SK-N-SH (cell line): ENCODE measurements around the gene DIS3L2. TPM values are rescaled to one million over a fixed set of nuclear protein-coding genes. Genes with fewer than 3 reads are reported as not detected.

ENCODE experiments used
- CTCF ChIA-PET: fragments of 300-600, 350-600 bp; formaldehyde crosslinking; extraction: SDS; loops from one replicate; lab custom pipeline; 2021; lab: Yijun Ruan, JAX
- POLR2A ChIA-PET: fragments of 350-600 bp; sonication (Branson Sonifier 250); formaldehyde crosslinking; extraction: SDS; loops from one replicate; lab custom pipeline; 2020; ENCODE audit warnings: antibody characterized with exemption, inconsistent platforms; lab: Yijun Ruan, JAX
- DNase-seq: peaks from one replicate; pipeline ENCODE4 v3.0.0; 2012
- H2AFZ ChIP-seq: fragments of 200-600 bp; sonication (generic); 2 replicates; pipeline ENCODE4 v1.8.1; 2016; ENCODE audit warnings: antibody characterized with exemption, mild to moderate bottlenecking, low read depth
- H3F3A ChIP-seq: fragments of 200-600 bp; sonication (generic); replicated peaks from 2 replicates; pipeline ENCODE3; 2016; ENCODE audit warnings: antibody characterized with exemption, mild to moderate bottlenecking; ENCODE audit not compliant: insufficient read depth
- H3K27ac ChIP-seq, 2 experiments: fragments of 200-500 bp in 1 of 2; fragments of 200-600 bp in 1 of 2; sonication (Bioruptor generic) in 1 of 2; sonication (generic), shearing (Covaris generic) in 1 of 2; 2 replicates each; pipeline versions ENCODE4 v1.5.1 to v1.6.1; 2014 to 2016; ENCODE audit warnings: low read depth in 2 of 2, inconsistent platforms in 1 of 2, low read length in 1 of 2, mild to moderate bottlenecking in 1 of 2, mixed read lengths in 1 of 2
- H3K27me3 ChIP-seq: fragments of 200-600 bp; sonication (generic), shearing (Covaris generic); 2 replicates; pipeline ENCODE4 v1.6.1; 2016; ENCODE audit warnings: mixed run types; ENCODE audit not compliant: insufficient read depth
- H3K36me3 ChIP-seq, 2 experiments: fragments of 200-500 bp in 1 of 2; fragments of 200-600 bp in 1 of 2; sonication (Bioruptor generic) in 1 of 2; sonication (generic) in 1 of 2; replicated peaks in 1 of 2; 2 replicates each; pipeline versions ENCODE3 to v1.5.1; 2014 to 2016; ENCODE audit warnings: low read length in 1 of 2, mild to moderate bottlenecking in 1 of 2; ENCODE audit not compliant: insufficient read depth in 2 of 2, control insufficient read depth in 1 of 2
- H3K4me1 ChIP-seq, 2 experiments: fragments of 200-500 bp in 1 of 2; fragments of 200-600 bp in 1 of 2; sonication (Bioruptor generic) in 1 of 2; sonication (generic), shearing (Covaris generic) in 1 of 2; 2 replicates each; pipeline versions ENCODE4 v1.5.1 to v1.6.1; 2014 to 2016; ENCODE audit warnings: low read depth in 1 of 2, low read length in 1 of 2, mixed run types in 1 of 2; ENCODE audit not compliant: insufficient read depth in 2 of 2, control insufficient read depth in 1 of 2
- H3K4me2 ChIP-seq: fragments of 200-600 bp; sonication (generic), shearing (Covaris generic); 2 replicates; pipeline ENCODE4 v1.6.1; 2017; ENCODE audit warnings: mixed run types
- H3K4me3 ChIP-seq, 2 experiments: fragments of 200-500 bp in 1 of 2; fragments of 200-600 bp in 1 of 2; sonication (Bioruptor generic) in 1 of 2; sonication (generic), shearing (Covaris generic) in 1 of 2; 2 replicates each; pipeline versions ENCODE4 v1.5.1 to v1.8.1; 2014 to 2016; ENCODE audit warnings: low read depth in 2 of 2, inconsistent platforms in 1 of 2, low read length in 1 of 2, mild to moderate bottlenecking in 1 of 2, mixed read lengths in 1 of 2, moderate library complexity in 1 of 2
- H3K79me2 ChIP-seq: fragments of 200-600 bp; sonication (generic); 2 replicates; pipeline ENCODE4 v1.8.1; 2017; ENCODE audit warnings: mild to moderate bottlenecking; ENCODE audit not compliant: insufficient read depth
- H3K9ac ChIP-seq: fragments of 200-600 bp; sonication (generic); 2 replicates; pipeline ENCODE4 v1.6.1; 2017; ENCODE audit warnings: mixed run types
- H3K9me2 ChIP-seq: fragments of 200-600 bp; sonication (generic); 2 replicates; pipeline ENCODE4 v1.6.1; 2017; ENCODE audit warnings: mixed run types
- H3K9me3 ChIP-seq: fragments of 200-600 bp; sonication (generic); 2 replicates; pipeline ENCODE4 v1.6.1; 2017; ENCODE audit warnings: mixed run types, mild to moderate bottlenecking, moderate library complexity
- H4K20me1 ChIP-seq: fragments of 200-600 bp; sonication (generic); 2 replicates; pipeline ENCODE4 v1.6.1; 2017; ENCODE audit warnings: mild to moderate bottlenecking, mixed run types; ENCODE audit not compliant: insufficient read depth
- CTCF ChIP-seq: fragments of 200-600 bp; sonication (generic); IDR thresholded peaks from 2 replicates; pipeline ENCODE4 v1.6.1; 2017; ENCODE audit warnings: antibody characterized with exemption, mild to moderate bottlenecking, moderate library complexity
- ELF1 ChIP-seq: IDR thresholded peaks from 2 replicates; pipeline ENCODE4 v1.4.0; 2012
- EZH2phosphoT487 ChIP-seq: fragments of 200-600 bp; sonication (generic); IDR thresholded peaks from 2 replicates; pipeline ENCODE4 v1.6.1; 2017; ENCODE audit warnings: low read depth, mixed run types, mild to moderate bottlenecking, antibody characterized with exemption, moderate library complexity, borderline replicate concordance
- GABPA ChIP-seq: IDR thresholded peaks from 2 replicates; pipeline ENCODE4 v1.4.0; 2012; ENCODE audit warnings: low read depth, mild to moderate bottlenecking
- GATA2 ChIP-seq: sonication (generic); formaldehyde crosslinking; IDR thresholded peaks from 2 replicates; pipeline ENCODE4 v1.5.0; 2020; ENCODE audit warnings: mild to moderate bottlenecking, missing genetic modification reagents
- RCOR1 ChIP-seq: fragments of 150-350 bp; IDR thresholded peaks from 2 replicates; pipeline ENCODE4 v1.6.1; 2017; ENCODE audit warnings: antibody characterized with exemption, low read length
- REST ChIP-seq: IDR thresholded peaks from 2 replicates; pipeline ENCODE4 v1.6.1; 2012; ENCODE audit warnings: mild to moderate bottlenecking, low read depth, low read length, moderate library complexity
- RXRA ChIP-seq: IDR thresholded peaks from 2 replicates; pipeline ENCODE4 v1.4.0; 2012; ENCODE audit warnings: low read depth, mild to moderate bottlenecking, borderline replicate concordance
- SIN3A ChIP-seq: IDR thresholded peaks from 2 replicates; pipeline ENCODE4 v1.6.1; 2012; ENCODE audit warnings: low read depth, mild to moderate bottlenecking, low read length, moderate library complexity, borderline replicate concordance
- TAF1 ChIP-seq: IDR thresholded peaks from 2 replicates; pipeline ENCODE4 v1.6.1; 2012; ENCODE audit warnings: low read depth, mild to moderate bottlenecking, low read length, moderate library complexity, borderline replicate concordance
- TEAD4 ChIP-seq: IDR thresholded peaks from 2 replicates; pipeline ENCODE4 v1.4.0; 2012; ENCODE audit warnings: mild to moderate bottlenecking, borderline replicate concordance; ENCODE audit not compliant: insufficient read depth
- USF1 ChIP-seq: IDR thresholded peaks from 2 replicates; pipeline ENCODE4 v1.4.0; 2012; ENCODE audit warnings: low read depth, borderline replicate concordance
- USF2 ChIP-seq: fragments of 150-350 bp; IDR thresholded peaks from 2 replicates; pipeline ENCODE4 v1.6.1; 2017; ENCODE audit warnings: antibody characterized with exemption, low read length, low read depth, borderline replicate concordance
- YY1 ChIP-seq: IDR thresholded peaks from 2 replicates; pipeline ENCODE4 v1.4.0; 2012; ENCODE audit warnings: low read depth, mild to moderate bottlenecking
- WGBS: methylation state at CpG from one replicate; pipeline ENCODE4 v1.1.6; 2017; ENCODE audit warnings: low lambda C conversion rate; 5-methylcytosine and 5-hydroxymethylcytosine counted together
- polyA plus RNA-seq, 3 experiments: library from polyadenylated mRNA; depleted of rRNA; stranded (reverse); fragments of >200 nt; gene quantifications; 2 replicates each; pipeline ENCODE4 v1.2.3, GENCODE V29; 2012

The DIS3L2 gene
- polyA plus RNA-seq, 1 of the 3 experiments (the other 2 are of a cell fraction): 17.9 TPM

GRCh38 chr2:231935815-231936214 lies 25.7 kb upstream of the DIS3L2 start:
- H3K4me1 ChIP-seq: no peaks in the 10 kb centered on the region; a peak in 1 of 4 replicates
- TF ChIP-seq USF1 (no peak), YY1 (no peak), GATA2 (CRISPR knock-in tag) (no peak), RXRA (no peak), SIN3A (no peak)
- TF ChIP-seq, all 33 proteins: peak for 0
- H3K9me2 ChIP-seq: no peaks in the 10 kb centered on the region
- no peak overlapping the region for H3K4me3 ChIP-seq
- POLR2A ChIA-PET: no interaction called here
- no peaks in the 10 kb centered on the region; the same call in 1 of the 2 replicates for H3K27me3 ChIP-seq
- H3K9me3 ChIP-seq: no peaks in the 10 kb centered on the region
- H3K36me3 ChIP-seq: no peaks in the 10 kb centered on the region
- CTCF ChIA-PET: interaction anchor here (2.8 kb wide), 1 partner anchor 11 kb away, joined by 26 read pairs; no protein-coding TSS in a partner anchor
- 65% methylated on average over 1 of the region's 1 CpG for WGBS
- no peaks in the 10 kb centered on the region for H3K79me2 ChIP-seq
- no peak overlapping the region for H3K4me2 ChIP-seq
- H3K27ac ChIP-seq: no peak overlapping the region
- H4K20me1 ChIP-seq: no peaks in the 10 kb centered on the region
- H2AFZ ChIP-seq: no peak overlapping the region
- no peak for DNase-seq
- no peak overlapping the region for H3K9ac ChIP-seq
- H3F3A ChIP-seq: no peaks in the 10 kb centered on the region

GRCh38 chr2:231936491-231936890 lies 25.0 kb upstream of the DIS3L2 start:
- ChIA-PET POLR2A (no interaction called here), CTCF (interaction anchor here (1.0 to 1.4 kb wide), 2 partner anchors 206 to 390 kb away, joined by 4 read pairs; no protein-coding TSS in a partner anchor)
- H3K27me3 ChIP-seq: no peaks in the 10 kb centered on the region

More at GRCh38 chr2:231936491-231936890, 25.0 kb upstream of the DIS3L2 start:
- Histone ChIP-seq H3K4me2 (no peak overlapping the region), H3F3A (no peaks in the 10 kb centered on the region), H3K36me3 (no peaks in the 10 kb centered on the region), H3K79me2 (no peaks in the 10 kb centered on the region), H3K9me2 (no peaks in the 10 kb centered on the region), H3K9me3 (no peaks in the 10 kb centered on the region), H3K9ac (no peak overlapping the region), H3K4me3 (no peak overlapping the region), H4K20me1 (no peaks in the 10 kb centered on the region), H3K27ac (no peak overlapping the region), H2AFZ (no peak overlapping the region), H3K4me1 (no peaks in the 10 kb centered on the region; a peak in 1 of 4 replicates)
- DNase-seq: no peak
- 82% methylated on average over 4 of the region's 4 CpGs for WGBS
- TF ChIP-seq EZH2phosphoT487 (no peak), GATA2 (CRISPR knock-in tag) (no peak), ELF1 (no peak), TEAD4 (no peak), CTCF (no peak), GABPA (no peak), TAF1 (no peak), USF2 (no peak), RCOR1 (no peak), REST (no peak), USF1 (no peak)
